Measurements from ENCODE around the gene EFCAB12.
"Not testable (repeated sequence)": the region's sequence is repeated elsewhere in the genome, so short reads cannot be mapped to it uniquely, and the experiment has no call there.

DNA sequence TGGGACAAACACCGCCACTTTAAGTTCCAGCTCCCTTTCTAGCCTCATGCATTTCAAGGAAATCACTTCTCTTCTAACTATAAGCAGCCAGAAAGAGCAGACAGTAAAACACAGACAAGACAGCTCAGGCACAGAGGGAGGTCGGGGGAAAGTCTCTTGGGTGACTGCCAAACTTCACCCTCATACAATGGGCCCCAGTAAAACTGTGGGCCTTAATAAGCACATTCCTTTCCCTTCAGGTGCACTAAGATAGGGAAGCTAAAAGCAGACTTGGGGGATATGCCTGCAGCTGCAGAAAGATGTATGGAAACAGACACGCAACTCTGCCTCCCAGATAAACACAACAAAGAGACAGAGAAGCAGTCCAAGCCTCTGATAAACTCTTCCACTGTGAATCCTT, 15.2 kb downstream of the EFCAB12 start:
- TF ChIP-seq, protein P1, sequence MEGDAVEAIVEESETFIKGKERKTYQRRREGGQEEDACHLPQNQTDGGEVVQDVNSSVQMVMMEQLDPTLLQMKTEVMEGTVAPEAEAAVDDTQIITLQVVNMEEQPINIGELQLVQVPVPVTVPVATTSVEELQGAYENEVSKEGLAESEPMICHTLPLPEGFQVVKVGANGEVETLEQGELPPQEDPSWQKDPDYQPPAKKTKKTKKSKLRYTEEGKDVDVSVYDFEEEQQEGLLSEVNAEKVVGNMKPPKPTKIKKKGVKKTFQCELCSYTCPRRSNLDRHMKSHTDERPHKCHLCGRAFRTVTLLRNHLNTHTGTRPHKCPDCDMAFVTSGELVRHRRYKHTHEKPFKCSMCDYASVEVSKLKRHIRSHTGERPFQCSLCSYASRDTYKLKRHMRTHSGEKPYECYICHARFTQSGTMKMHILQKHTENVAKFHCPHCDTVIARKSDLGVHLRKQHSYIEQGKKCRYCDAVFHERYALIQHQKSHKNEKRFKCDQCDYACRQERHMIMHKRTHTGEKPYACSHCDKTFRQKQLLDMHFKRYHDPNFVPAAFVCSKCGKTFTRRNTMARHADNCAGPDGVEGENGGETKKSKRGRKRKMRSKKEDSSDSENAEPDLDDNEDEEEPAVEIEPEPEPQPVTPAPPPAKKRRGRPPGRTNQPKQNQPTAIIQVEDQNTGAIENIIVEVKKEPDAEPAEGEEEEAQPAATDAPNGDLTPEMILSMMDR (conservative IDR thresholded peaks at IDR 0.05; ENCODE audit: low read depth, low read length), result not testable (repeated sequence)
- not testable (repeated sequence) for TF ChIP-seq EZH2 (IDR thresholded peaks at IDR 0.05; ENCODE audit: borderline replicate concordance, low read depth, low read length, poor library complexity, severe bottlenecking)

Measured in A673 (cell line).